ENCODE results near the gene TPBG. TPM values are rescaled to one million over a fixed set of nuclear protein-coding genes. Genes with fewer than 3 reads are reported as not detected.

The TPBG gene
- total and polyA plus RNA-seq, 7 donors, result 0.47 to 3.0 (median 1.3) TPM

GRCh38 chr6:82413868-82414267, 50.3 kb downstream of the TPBG start:
- no peaks in the 10 kb centered on the region for H3K36me3 ChIP-seq (ENCODE audit: insufficient read depth in 1 of 2, low read depth in 1 of 2)
- H3K4me3 ChIP-seq, result no peak overlapping the region
- ATAC-seq (no peak), DNase-seq (no peak)
- intact Hi-C loops (cut with DNase I), result no loop called here
- WGBS, 3 donors, result 83 to 92% (median 86%) methylated on average over 2 of the region's 2 CpGs
- no peak overlapping the region for H3K27ac ChIP-seq
- H3K27me3 ChIP-seq (ENCODE audit: insufficient read depth in 3 of 3, low read length in 2 of 3), result no peaks in the 10 kb centered on the region
- no peaks in the 10 kb centered on the region for H3K4me1 ChIP-seq
- H3K9me3 ChIP-seq, result no peaks in the 10 kb centered on the region
- no peak for TF ChIP-seq CTCF (IDR thresholded peaks at IDR 0.05)

GRCh38 chr6:82415820-82416219, 52.2 kb downstream of the TPBG start:
- 91 to 94% (median 94%) methylated on average over 1 of the region's 1 CpG for WGBS, 3 donors
- intact Hi-C loops (cut with DNase I), result no loop called here
- Histone ChIP-seq H3K27me3 (ENCODE audit: insufficient read depth in 3 of 3, low read length in 2 of 3) (no peaks in the 10 kb centered on the region), H3K36me3 (ENCODE audit: insufficient read depth in 1 of 2, low read depth in 1 of 2) (no peaks in the 10 kb centered on the region), H3K27ac (no peak overlapping the region), H3K4me3 (no peak overlapping the region), H3K9me3 (no peaks in the 10 kb centered on the region), H3K4me1 (no peaks in the 10 kb centered on the region)
- DNase-seq (no peak), ATAC-seq (no peak)
- TF ChIP-seq CTCF (IDR thresholded peaks at IDR 0.05), result no peak

GRCh38 chr6:82416346-82416745, 52.7 kb downstream of the TPBG start:
- H3K27ac ChIP-seq, result no peak overlapping the region
- no peaks in the 10 kb centered on the region for H3K4me1 ChIP-seq
- no peaks in the 10 kb centered on the region for H3K9me3 ChIP-seq
- DNase-seq (no peak), ATAC-seq (no peak)
- H3K27me3 ChIP-seq (ENCODE audit: insufficient read depth in 3 of 3, low read length in 2 of 3), result no peaks in the 10 kb centered on the region
- 61 to 68% (median 63%) methylated on average over 2 of the region's 2 CpGs for WGBS, 3 donors
- no peak for TF ChIP-seq CTCF (IDR thresholded peaks at IDR 0.05)
- no peaks in the 10 kb centered on the region for H3K36me3 ChIP-seq (ENCODE audit: insufficient read depth in 1 of 2, low read depth in 1 of 2)
- intact Hi-C loops (cut with DNase I), result no loop called here
- H3K4me3 ChIP-seq, result no peak overlapping the region

Other genes starting within 250 kb of the TPBG start
- gene IBTK, start 116.1 kb upstream of the TPBG start, total RNA-seq, result 10 to 100 TPM; 28.1 to 42.8 (median 31.8) TPM
- 10 to 100 TPM; 23.8 to 35.3 (median 29.3) TPM for gene IBTK, start 116.1 kb upstream of the TPBG start, polyA plus RNA-seq